T-helper 17 cell (primary cell): ENCODE measurements around the gene KLF17. TPM values are rescaled to one million over a fixed set of nuclear protein-coding genes. Genes with fewer than 3 reads are reported as not detected.

Experiments used
- ATAC-seq: fragments of 150-1000 bp; cut with Tn5 transposase; 2 replicates; pipeline ENCODE4 v1.10.0; 2021; ENCODE audit warnings: mild to moderate bottlenecking, moderate library complexity
- DNase-seq, 3 donors: peaks; one replicate each; pipeline versions ENCODE4 v3.0.0 to v3.0.0-alpha.2; 2020 to 2021
- H3K9me3 ChIP-seq: one replicate; pipeline ENCODE4 v1.7.0; 2013; ENCODE audit warnings: low read length, mild to moderate bottlenecking; ENCODE audit not compliant: control insufficient read depth, poor library complexity, severe bottlenecking
- H3K27ac Mint-ChIP-seq: one replicate; pipeline ENCODE4 v1.8.0; 2022; ENCODE audit warnings: mild to moderate bottlenecking, moderate library complexity, mixed read lengths
- H3K27me3 Mint-ChIP-seq: one replicate; pipeline ENCODE4 v1.8.0; 2022; ENCODE audit warnings: mixed read lengths
- H3K36me3 Mint-ChIP-seq: one replicate; pipeline ENCODE4 v1.8.0; 2022; ENCODE audit warnings: low read depth, mixed read lengths
- H3K4me1 Mint-ChIP-seq: one replicate; pipeline ENCODE4 v1.8.0; 2022; ENCODE audit warnings: mild to moderate bottlenecking, mixed read lengths
- H3K4me3 Mint-ChIP-seq: one replicate; pipeline ENCODE4 v1.8.0; 2022; ENCODE audit warnings: mild to moderate bottlenecking, moderate library complexity, mixed read lengths
- total RNA-seq, 4 donors: library from RNA in 2 of 4; stranded (reverse) in 2 of 4; gene quantifications; one replicate each; pipeline ENCODE4 v1.2.3 and lab custom pipeline; 2022 to 2026

The KLF17 gene
- total RNA-seq, 2 donors from 2014 or later: not detected

GRCh38 chr1:44090429-44091252, 28.0 kb upstream of the KLF17 start:
- H3K4me1 Mint-ChIP-seq: peaks cover 3% of the 10 kb centered on the region
- DNase-seq (no peak), ATAC-seq (no peak)
- H3K4me3 Mint-ChIP-seq: no peak overlapping the region
- H3K27me3 Mint-ChIP-seq: peaks cover 42% of the 10 kb centered on the region
- H3K9me3 ChIP-seq: no peaks in the 10 kb centered on the region
- no peak overlapping the region for H3K27ac Mint-ChIP-seq
- H3K36me3 Mint-ChIP-seq: peaks cover 6% of the 10 kb centered on the region

- no peak overlapping the region for H3K4me3 Mint-ChIP-seq
- no peaks in the 10 kb centered on the region for H3K9me3 ChIP-seq
- H3K27me3 Mint-ChIP-seq: peaks cover 21% of the 10 kb centered on the region
- peaks cover 2% of the 10 kb centered on the region for H3K36me3 Mint-ChIP-seq
- no peak overlapping the region for H3K27ac Mint-ChIP-seq
- DNase-seq (no peak), ATAC-seq (no peak)
- peaks cover 3% of the 10 kb centered on the region for H3K4me1 Mint-ChIP-seq
These were observed 24.6 kb upstream of the KLF17 start for GRCh38 chr1:44094047-44094446.

- peaks cover 2% of the 10 kb centered on the region for H3K4me1 Mint-ChIP-seq
- H3K4me3 Mint-ChIP-seq: no peak overlapping the region
- DNase-seq (no peak), ATAC-seq (no peak)
- H3K9me3 ChIP-seq: no peaks in the 10 kb centered on the region
- peaks cover 19% of the 10 kb centered on the region for H3K27me3 Mint-ChIP-seq
- peaks cover 2% of the 10 kb centered on the region for H3K36me3 Mint-ChIP-seq
- H3K27ac Mint-ChIP-seq: no peak overlapping the region
These were observed 18.3 kb upstream of the KLF17 start for GRCh38 chr1:44100183-44100868.

GRCh38 chr1:44101328-44101727, 17.3 kb upstream of the KLF17 start:
- H3K4me1 Mint-ChIP-seq: peaks cover 2% of the 10 kb centered on the region
- no peak overlapping the region for H3K27ac Mint-ChIP-seq
- no peak for ATAC-seq
- no peak overlapping the region for H3K4me3 Mint-ChIP-seq
- peaks cover 28% of the 10 kb centered on the region for H3K27me3 Mint-ChIP-seq
- peaks cover 2% of the 10 kb centered on the region for H3K36me3 Mint-ChIP-seq
- no peaks in the 10 kb centered on the region for H3K9me3 ChIP-seq
- DNase-seq: no peak

GRCh38 chr1:44103270-44104131, 15.1 kb upstream of the KLF17 start:
- Mint-ChIP-seq H3K36me3 (peaks cover 2% of the 10 kb centered on the region), H3K27ac (no peak overlapping the region), H3K27me3 (peaks cover 46% of the 10 kb centered on the region), H3K4me1 (peaks cover 2% of the 10 kb centered on the region), H3K4me3 (no peak overlapping the region)
- no peaks in the 10 kb centered on the region for H3K9me3 ChIP-seq
- ATAC-seq: no peak
- no peak for DNase-seq

GRCh38 chr1:44105810-44106209, 12.8 kb upstream of the KLF17 start:
- no peak overlapping the region for H3K4me3 Mint-ChIP-seq
- H3K36me3 Mint-ChIP-seq: peaks cover 2% of the 10 kb centered on the region
- DNase-seq (no peak), ATAC-seq (no peak)
- no peak overlapping the region for H3K27ac Mint-ChIP-seq
- H3K9me3 ChIP-seq: no peaks in the 10 kb centered on the region
- peaks cover 50% of the 10 kb centered on the region for H3K27me3 Mint-ChIP-seq
- peaks cover 2% of the 10 kb centered on the region for H3K4me1 Mint-ChIP-seq

GRCh38 chr1:44108241-44108640, 10.4 kb upstream of the KLF17 start:
- ATAC-seq: no peak
- no peaks in the 10 kb centered on the region for H3K9me3 ChIP-seq
- Mint-ChIP-seq H3K4me3 (no peak overlapping the region), H3K27ac (no peak overlapping the region), H3K4me1 (peaks cover 2% of the 10 kb centered on the region), H3K36me3 (no peaks in the 10 kb centered on the region), H3K27me3 (peaks cover 61% of the 10 kb centered on the region)
- DNase-seq: no peak

GRCh38 chr1:44108971-44109370, 9.7 kb upstream of the KLF17 start:
- Mint-ChIP-seq H3K27me3 (peaks cover 63% of the 10 kb centered on the region), H3K4me3 (no peak overlapping the region)

GRCh38 chr1:44110916-44111315, 7.7 kb upstream of the KLF17 start:
- Mint-ChIP-seq H3K27me3 (peaks cover 49% of the 10 kb centered on the region), H3K4me3 (no peak overlapping the region), H3K4me1 (no peaks in the 10 kb centered on the region), H3K36me3 (no peaks in the 10 kb centered on the region), H3K27ac (no peak overlapping the region)
- ATAC-seq: no peak
- no peak for DNase-seq
- no peaks in the 10 kb centered on the region for H3K9me3 ChIP-seq

More at GRCh38 chr1:44108971-44109370, 9.7 kb upstream of the KLF17 start:
- Mint-ChIP-seq H3K36me3 (no peaks in the 10 kb centered on the region), H3K27ac (no peak overlapping the region), H3K4me1 (peaks cover 2% of the 10 kb centered on the region)
- no peak for ATAC-seq
- DNase-seq: no peak
- no peaks in the 10 kb centered on the region for H3K9me3 ChIP-seq

GRCh38 chr1:44111861-44112260, 6.8 kb upstream of the KLF17 start:
- Mint-ChIP-seq H3K4me3 (no peak overlapping the region), H3K4me1 (no peaks in the 10 kb centered on the region), H3K27ac (no peak overlapping the region), H3K27me3 (peaks cover 40% of the 10 kb centered on the region), H3K36me3 (no peaks in the 10 kb centered on the region)
- ATAC-seq: no peak
- no peaks in the 10 kb centered on the region for H3K9me3 ChIP-seq
- DNase-seq: no peak

- Mint-ChIP-seq H3K27ac (no peak overlapping the region), H3K4me1 (no peaks in the 10 kb centered on the region), H3K4me3 (no peak overlapping the region), H3K36me3 (no peaks in the 10 kb centered on the region), H3K27me3 (peaks cover 35% of the 10 kb centered on the region)
- DNase-seq (no peak), ATAC-seq (no peak)
- H3K9me3 ChIP-seq: no peaks in the 10 kb centered on the region
These were observed 6.1 kb upstream of the KLF17 start for GRCh38 chr1:44112486-44112885.

- no peak for DNase-seq
- no peaks in the 10 kb centered on the region for H3K9me3 ChIP-seq
- Mint-ChIP-seq H3K27ac (no peak overlapping the region), H3K27me3 (peaks cover 37% of the 10 kb centered on the region), H3K36me3 (peaks cover 4% of the 10 kb centered on the region), H3K4me1 (no peaks in the 10 kb centered on the region), H3K4me3 (no peak overlapping the region)
- no peak for ATAC-seq
These were observed 5.5 kb upstream of the KLF17 start for GRCh38 chr1:44113095-44113609.

GRCh38 chr1:44114098-44114497, 4.5 kb upstream of the KLF17 start:
- Mint-ChIP-seq H3K4me1 (no peaks in the 10 kb centered on the region), H3K27ac (peak overlapping the region; percentile 29), H3K36me3 (peaks cover 4% of the 10 kb centered on the region), H3K27me3 (peaks cover 29% of the 10 kb centered on the region), H3K4me3 (no peak overlapping the region)
- H3K9me3 ChIP-seq: no peaks in the 10 kb centered on the region
- DNase-seq (no peak), ATAC-seq (no peak)
